Epithelial cell of proximal tubule (primary cell): ENCODE data around the gene LRP1-AS. TPM values are rescaled to one million over a fixed set of nuclear protein-coding genes. Genes with fewer than 3 reads are reported as not detected.

Experiments used
- DNase-seq: peaks from one replicate; pipeline ENCODE4 v3.0.0-alpha.2; 2011; ENCODE audit warnings: low read depth
- H3K4me3 ChIP-seq: 2 replicates; pipeline ENCODE4 v1.5.1; 2011; ENCODE audit warnings: low read depth, mild to moderate bottlenecking, low read length
- total RNA-seq: library from RNA; depleted of rRNA; stranded (reverse); fragments of >200 nt; gene quantifications from 2 replicates; pipeline ENCODE4 v1.2.3, GENCODE V29; 2015
- TF ChIP-seq, protein P1 (sequence below): conservative IDR thresholded peaks from 2 replicates; pipeline ENCODE4 v1.5.1; 2012; ENCODE audit warnings: low read depth, mild to moderate bottlenecking, low read length

LRP1-AS gene
- total RNA-seq, 1 donor from 2014 or later = not detected

DNA sequence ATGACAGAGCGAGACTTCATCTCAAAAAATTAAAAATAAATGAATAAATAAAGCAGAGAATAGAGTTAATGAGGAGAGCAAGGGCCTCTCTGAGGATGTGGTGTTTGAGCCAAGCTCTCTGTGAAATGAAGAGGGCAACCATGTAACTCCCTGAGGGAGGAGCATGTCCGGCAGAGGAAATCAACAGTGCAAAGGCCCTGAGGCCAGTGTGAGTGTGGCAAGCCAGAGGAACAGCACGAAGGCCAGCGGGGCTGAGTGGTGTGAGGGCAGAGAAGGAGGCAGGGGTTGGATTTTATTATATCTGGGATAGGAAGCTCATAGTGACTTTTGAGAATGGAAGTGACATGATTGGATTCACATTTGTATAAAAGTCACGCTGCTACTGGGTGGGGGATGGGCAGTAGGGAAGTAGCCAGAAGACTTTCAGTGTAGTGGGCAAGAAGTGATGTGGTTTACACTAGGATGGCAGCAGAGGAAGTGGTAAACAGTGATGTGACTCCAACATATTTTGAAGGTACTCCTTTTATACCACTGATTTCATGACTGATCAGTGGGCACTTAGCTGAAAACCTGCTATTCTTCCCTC lies 10.3 kb upstream of the LRP1-AS start:
- TF ChIP-seq, protein P1, sequence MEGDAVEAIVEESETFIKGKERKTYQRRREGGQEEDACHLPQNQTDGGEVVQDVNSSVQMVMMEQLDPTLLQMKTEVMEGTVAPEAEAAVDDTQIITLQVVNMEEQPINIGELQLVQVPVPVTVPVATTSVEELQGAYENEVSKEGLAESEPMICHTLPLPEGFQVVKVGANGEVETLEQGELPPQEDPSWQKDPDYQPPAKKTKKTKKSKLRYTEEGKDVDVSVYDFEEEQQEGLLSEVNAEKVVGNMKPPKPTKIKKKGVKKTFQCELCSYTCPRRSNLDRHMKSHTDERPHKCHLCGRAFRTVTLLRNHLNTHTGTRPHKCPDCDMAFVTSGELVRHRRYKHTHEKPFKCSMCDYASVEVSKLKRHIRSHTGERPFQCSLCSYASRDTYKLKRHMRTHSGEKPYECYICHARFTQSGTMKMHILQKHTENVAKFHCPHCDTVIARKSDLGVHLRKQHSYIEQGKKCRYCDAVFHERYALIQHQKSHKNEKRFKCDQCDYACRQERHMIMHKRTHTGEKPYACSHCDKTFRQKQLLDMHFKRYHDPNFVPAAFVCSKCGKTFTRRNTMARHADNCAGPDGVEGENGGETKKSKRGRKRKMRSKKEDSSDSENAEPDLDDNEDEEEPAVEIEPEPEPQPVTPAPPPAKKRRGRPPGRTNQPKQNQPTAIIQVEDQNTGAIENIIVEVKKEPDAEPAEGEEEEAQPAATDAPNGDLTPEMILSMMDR = no peak

DNA sequence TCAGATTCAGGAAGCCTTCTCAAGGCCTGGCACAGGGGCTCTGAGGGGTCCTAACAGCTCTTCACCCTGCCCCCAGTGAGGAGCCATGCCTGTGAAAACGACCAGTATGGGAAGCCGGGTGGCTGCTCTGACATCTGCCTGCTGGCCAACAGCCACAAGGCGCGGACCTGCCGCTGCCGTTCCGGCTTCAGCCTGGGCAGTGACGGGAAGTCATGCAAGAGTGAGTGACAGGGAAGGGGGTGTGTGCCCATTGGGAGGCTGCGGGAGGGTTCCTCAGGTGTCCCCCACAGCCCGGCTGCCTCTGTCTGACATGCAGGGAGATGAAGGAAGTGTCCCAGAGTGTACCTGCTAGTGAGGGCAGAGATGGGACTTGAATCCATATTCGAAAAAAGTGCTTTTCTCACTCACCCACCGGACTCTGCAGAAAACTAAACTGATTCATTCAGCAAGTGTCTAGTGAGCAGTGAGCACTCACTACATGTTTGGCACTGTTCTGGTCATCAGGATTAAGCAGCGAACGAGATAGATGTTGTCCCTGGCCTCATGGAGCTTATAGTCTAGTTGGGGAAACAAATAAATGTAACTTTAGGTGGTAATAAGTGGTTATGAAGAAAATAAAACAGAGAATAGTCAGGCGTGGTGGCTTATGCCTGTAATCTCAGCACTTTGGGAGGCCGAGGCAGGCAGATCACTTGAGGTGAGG lies 9.4 kb upstream of the LRP1-AS start:
- TF ChIP-seq, protein P1 = no peak
- no peak overlapping the region for H3K4me3 ChIP-seq
- no peak for DNase-seq

More for the DNA sequence above, 10.3 kb upstream of the LRP1-AS start:
- no peak for DNase-seq
- no peak overlapping the region for H3K4me3 ChIP-seq

DNA sequence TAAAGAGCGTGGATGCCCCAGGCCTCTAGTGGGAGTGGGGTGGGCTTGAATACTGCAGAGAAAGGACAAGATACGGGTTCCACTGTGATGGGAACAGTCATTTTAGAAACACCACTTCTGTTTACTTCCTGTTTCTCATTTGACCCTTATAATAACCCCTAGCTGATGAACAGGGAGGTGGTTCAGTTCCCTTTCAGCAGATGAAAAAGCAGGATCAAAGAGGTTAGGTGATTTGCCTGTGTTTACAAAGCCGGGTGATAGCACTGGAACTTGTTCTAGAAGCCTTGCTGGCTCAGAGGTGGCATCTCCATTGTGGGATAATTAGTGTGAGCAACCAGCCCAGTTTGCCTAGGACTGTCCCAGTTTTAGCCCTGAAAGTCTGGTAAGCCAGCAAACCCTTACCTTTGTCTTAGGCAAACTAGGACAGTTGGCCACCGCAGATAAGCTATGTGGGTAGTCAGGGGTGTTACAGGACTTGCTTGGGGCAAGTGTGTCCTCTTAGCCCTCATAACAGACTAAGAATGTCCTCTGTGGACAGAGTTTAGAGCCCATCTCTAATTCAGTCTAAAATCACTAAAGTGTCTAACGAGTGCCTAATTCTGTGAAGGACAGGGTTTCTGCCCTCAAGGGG lies 7.5 kb upstream of the LRP1-AS start:
- no peak for DNase-seq
- TF ChIP-seq, protein P1 = no peak
- no peak overlapping the region for H3K4me3 ChIP-seq

DNA sequence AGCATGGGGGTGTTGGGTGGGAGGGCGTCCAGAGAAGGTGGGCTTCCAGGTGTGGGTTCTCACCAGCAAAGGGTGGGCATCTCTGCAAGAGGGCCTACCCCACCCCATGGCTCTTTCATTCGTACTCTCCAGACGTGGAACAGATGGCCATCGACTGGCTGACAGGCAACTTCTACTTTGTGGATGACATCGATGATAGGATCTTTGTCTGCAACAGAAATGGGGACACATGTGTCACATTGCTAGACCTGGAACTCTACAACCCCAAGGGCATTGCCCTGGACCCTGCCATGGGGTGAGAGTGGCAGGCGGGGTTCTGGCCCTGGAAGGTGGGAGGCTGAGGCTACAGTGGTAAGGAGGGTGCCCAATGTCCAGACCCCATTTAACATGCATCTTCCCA lies 6.7 kb upstream of the LRP1-AS start:
- no peak for DNase-seq
- TF ChIP-seq, protein P1 = no peak

DNA sequence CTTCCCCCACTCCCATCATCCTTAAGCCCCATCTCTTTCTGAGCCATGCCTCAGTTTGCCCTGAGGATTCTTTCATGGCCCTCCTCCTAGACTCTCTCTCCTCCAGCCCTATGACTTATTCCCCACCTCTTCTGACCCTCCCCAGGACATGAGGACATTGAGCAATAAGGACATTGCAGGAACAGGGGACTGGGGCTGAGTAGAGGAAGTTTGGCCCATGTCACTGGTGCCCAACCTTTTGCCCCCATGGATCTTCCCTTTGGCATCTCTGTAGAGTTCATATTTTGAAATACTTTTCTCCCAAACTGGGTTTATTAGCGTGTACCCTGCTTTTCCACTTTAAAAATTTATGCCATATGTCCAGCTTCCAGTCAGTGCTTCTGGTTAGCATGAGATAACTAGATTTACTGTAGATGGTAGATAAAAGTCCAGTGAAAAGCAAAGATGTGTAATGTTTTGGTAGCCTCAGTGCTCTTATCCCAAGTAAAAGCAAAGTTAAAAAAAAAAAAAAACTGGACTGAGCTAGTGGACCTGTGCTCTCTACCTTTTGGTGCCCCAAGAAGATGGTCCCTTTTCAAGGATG lies 6.1 kb upstream of the LRP1-AS start:
- no peak overlapping the region for H3K4me3 ChIP-seq
- TF ChIP-seq, protein P1 = no peak
- no peak for DNase-seq

More for the DNA sequence above, 6.7 kb upstream of the LRP1-AS start:
- H3K4me3 ChIP-seq = no peak overlapping the region

DNA sequence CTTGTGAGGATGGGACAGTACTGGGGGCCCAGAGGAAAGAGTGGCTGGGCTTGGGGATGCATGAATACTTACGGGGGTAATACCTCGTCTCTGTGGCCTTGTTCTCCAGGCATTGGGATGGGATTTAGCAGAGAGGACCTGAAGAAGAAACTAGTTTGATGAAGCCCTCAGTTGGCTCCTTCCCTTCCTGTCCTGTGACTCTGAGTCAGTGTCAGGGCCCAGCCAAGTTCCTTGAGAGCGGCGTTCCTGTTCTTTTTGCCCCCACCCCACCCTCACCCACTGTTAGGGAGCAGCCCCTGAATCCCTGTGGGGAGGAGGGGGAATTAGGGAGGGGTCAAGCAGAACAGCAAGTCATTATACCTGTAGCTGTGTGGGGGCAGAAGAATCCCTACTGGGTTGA lies 5.2 kb upstream of the LRP1-AS start:
- TF ChIP-seq, protein P1 = no peak
- H3K4me3 ChIP-seq = no peak overlapping the region
- no peak for DNase-seq
